Neural cell (in vitro differentiated cells): ENCODE measurements around the gene TLX3. TPM values are rescaled to one million over a fixed set of nuclear protein-coding genes. Genes with fewer than 3 reads are reported as not detected.

ENCODE experiments used
- H2AFZ ChIP-seq: fragments of 200-600, 300-800 bp; sonication (generic), shearing (Covaris generic); 2 replicates; pipeline ENCODE4 v1.6.0; 2014; ENCODE audit warnings: low read depth, mild to moderate bottlenecking, antibody characterized with exemption, low read length, moderate library complexity
- H3F3A ChIP-seq: fragments of 200-600 bp; shearing (Covaris generic); 2 replicates; pipeline ENCODE4 v1.6.1; 2016; ENCODE audit warnings: mild to moderate bottlenecking, moderate library complexity, mixed read lengths, antibody characterized with exemption, low read length; ENCODE audit not compliant: insufficient read depth, poor library complexity, severe bottlenecking
- H3K27ac ChIP-seq: fragments of 200-600, 300-800 bp; sonication (generic), shearing (Covaris generic); 2 replicates; pipeline ENCODE4 v1.5.1; 2014; ENCODE audit warnings: mild to moderate bottlenecking, low read length, moderate library complexity
- H3K27me3 ChIP-seq: fragments of 300-800, 200-600 bp; sonication (generic), shearing (Covaris generic); 2 replicates; pipeline ENCODE4 v1.6.0; 2014; ENCODE audit warnings: mild to moderate bottlenecking, low read depth, low read length, moderate library complexity; ENCODE audit not compliant: insufficient read depth
- H3K36me3 ChIP-seq: fragments of 300-800, 200-600 bp; sonication (generic), shearing (Covaris generic); 2 replicates; pipeline ENCODE4 v1.5.1; 2014; ENCODE audit warnings: mild to moderate bottlenecking, antibody characterized with exemption, low read length, moderate library complexity; ENCODE audit not compliant: insufficient read depth
- H3K4me2 ChIP-seq: fragments of 300-800, 200-600 bp; sonication (generic), shearing (Covaris generic); 2 replicates; pipeline ENCODE4 v1.6.0; 2014; ENCODE audit warnings: mild to moderate bottlenecking, low read length
- H3K4me3 ChIP-seq: fragments of 300-800, 200-600 bp; sonication (generic), shearing (Covaris generic); 2 replicates; pipeline ENCODE4 v1.5.1; 2014; ENCODE audit warnings: mild to moderate bottlenecking, low read length, moderate library complexity
- H3K79me2 ChIP-seq: fragments of 200-600 bp; shearing (Covaris generic); replicated peaks from 2 replicates; pipeline ENCODE4 v1.6.0; 2014; ENCODE audit warnings: mild to moderate bottlenecking, low read length, moderate library complexity; ENCODE audit not compliant: insufficient read depth
- H3K9ac ChIP-seq: fragments of 300-800, 200-600 bp; sonication (generic), shearing (Covaris generic); 2 replicates; pipeline ENCODE4 v1.6.1; 2016; ENCODE audit warnings: mild to moderate bottlenecking, low read length, mixed read lengths
- H3K9me2 ChIP-seq: fragments of 200-600 bp; shearing (Covaris generic); 2 replicates; pipeline ENCODE4 v1.6.1; 2016; ENCODE audit warnings: mild to moderate bottlenecking, low read length, mixed read lengths; ENCODE audit not compliant: insufficient read depth
- H3K9me3 ChIP-seq: fragments of 200-600, 300-800 bp; sonication (generic), shearing (Covaris generic); 2 replicates; pipeline ENCODE4 v1.6.1; 2016; ENCODE audit warnings: mild to moderate bottlenecking, mixed run types, low read length, moderate library complexity, mixed read lengths
- H4K20me1 ChIP-seq: fragments of 200-600 bp; shearing (Covaris generic); 2 replicates; pipeline ENCODE4 v1.6.1; 2016; ENCODE audit warnings: mild to moderate bottlenecking, mixed run types; ENCODE audit not compliant: insufficient read depth
- CTCF ChIP-seq: fragments of 450-650 bp; IDR thresholded peaks from 2 replicates; pipeline ENCODE4 v1.5.1; 2014; ENCODE audit warnings: antibody characterized with exemption, mild to moderate bottlenecking, moderate library complexity; ENCODE audit not compliant: poor library complexity, severe bottlenecking
- EP300 ChIP-seq: fragments of 450-650 bp; conservative IDR thresholded peaks from 2 replicates; pipeline ENCODE4 v1.6.1; 2014; ENCODE audit warnings: antibody characterized with exemption, mild to moderate bottlenecking, moderate library complexity; ENCODE audit not compliant: poor library complexity, severe bottlenecking
- EZH2 ChIP-seq: fragments of 200-600, 300-800 bp; shearing (Covaris generic), sonication (generic); IDR thresholded peaks from 2 replicates; pipeline ENCODE4 v1.6.1; 2014; ENCODE audit warnings: antibody characterized with exemption, low read length, borderline replicate concordance, mild to moderate bottlenecking; ENCODE audit not compliant: insufficient read depth, poor library complexity, severe bottlenecking
- MXI1 ChIP-seq: fragments of 450-650 bp; conservative IDR thresholded peaks from 2 replicates; pipeline ENCODE4 v1.6.1; 2014; ENCODE audit warnings: antibody characterized with exemption, mild to moderate bottlenecking; ENCODE audit not compliant: poor library complexity, severe bottlenecking
- RAD21 ChIP-seq: fragments of 450-650 bp; conservative IDR thresholded peaks from 2 replicates; pipeline ENCODE4 v1.6.1; 2014; ENCODE audit warnings: antibody characterized with exemption, mild to moderate bottlenecking, moderate library complexity
- SMC3 ChIP-seq: fragments of 450-650 bp; conservative IDR thresholded peaks from 2 replicates; pipeline ENCODE4 v1.6.1; 2014; ENCODE audit warnings: antibody characterized with exemption, mild to moderate bottlenecking, moderate library complexity; ENCODE audit not compliant: poor library complexity
- TAF1 ChIP-seq: IDR thresholded peaks from 2 replicates; pipeline ENCODE4 v1.6.1; 2012; ENCODE audit warnings: low read depth
- polyA plus RNA-seq: library from polyadenylated mRNA; depleted of rRNA; stranded (reverse); fragments of >200 nt; gene quantifications from 2 replicates; pipeline ENCODE4 v1.2.3, GENCODE V29; 2014
- TF ChIP-seq, protein P1 (sequence below): IDR thresholded peaks from 2 replicates; pipeline ENCODE4 v1.6.1; 2012; ENCODE audit warnings: borderline replicate concordance

TLX3 gene
- polyA plus RNA-seq, 1 donor from 2014 or later, result not detected

- Histone ChIP-seq H3F3A (no peaks in the 10 kb centered on the region), H4K20me1 (no peaks in the 10 kb centered on the region), H3K36me3 (no peaks in the 10 kb centered on the region), H2AFZ (no peak overlapping the region), H3K4me3 (peak overlapping the region; percentile 54), H3K79me2 (no peaks in the 10 kb centered on the region), H3K4me2 (no peak overlapping the region), H3K27me3 (peaks cover 28% of the 10 kb centered on the region), H3K27ac (no peak overlapping the region), H3K9ac (no peak overlapping the region), H3K9me3 (no peaks in the 10 kb centered on the region), H3K9me2 (no peaks in the 10 kb centered on the region)
- TF ChIP-seq SMC3 (no peak), TAF1 (no peak), CTCF (peak; percentile 4)
- TF ChIP-seq, protein P1, sequence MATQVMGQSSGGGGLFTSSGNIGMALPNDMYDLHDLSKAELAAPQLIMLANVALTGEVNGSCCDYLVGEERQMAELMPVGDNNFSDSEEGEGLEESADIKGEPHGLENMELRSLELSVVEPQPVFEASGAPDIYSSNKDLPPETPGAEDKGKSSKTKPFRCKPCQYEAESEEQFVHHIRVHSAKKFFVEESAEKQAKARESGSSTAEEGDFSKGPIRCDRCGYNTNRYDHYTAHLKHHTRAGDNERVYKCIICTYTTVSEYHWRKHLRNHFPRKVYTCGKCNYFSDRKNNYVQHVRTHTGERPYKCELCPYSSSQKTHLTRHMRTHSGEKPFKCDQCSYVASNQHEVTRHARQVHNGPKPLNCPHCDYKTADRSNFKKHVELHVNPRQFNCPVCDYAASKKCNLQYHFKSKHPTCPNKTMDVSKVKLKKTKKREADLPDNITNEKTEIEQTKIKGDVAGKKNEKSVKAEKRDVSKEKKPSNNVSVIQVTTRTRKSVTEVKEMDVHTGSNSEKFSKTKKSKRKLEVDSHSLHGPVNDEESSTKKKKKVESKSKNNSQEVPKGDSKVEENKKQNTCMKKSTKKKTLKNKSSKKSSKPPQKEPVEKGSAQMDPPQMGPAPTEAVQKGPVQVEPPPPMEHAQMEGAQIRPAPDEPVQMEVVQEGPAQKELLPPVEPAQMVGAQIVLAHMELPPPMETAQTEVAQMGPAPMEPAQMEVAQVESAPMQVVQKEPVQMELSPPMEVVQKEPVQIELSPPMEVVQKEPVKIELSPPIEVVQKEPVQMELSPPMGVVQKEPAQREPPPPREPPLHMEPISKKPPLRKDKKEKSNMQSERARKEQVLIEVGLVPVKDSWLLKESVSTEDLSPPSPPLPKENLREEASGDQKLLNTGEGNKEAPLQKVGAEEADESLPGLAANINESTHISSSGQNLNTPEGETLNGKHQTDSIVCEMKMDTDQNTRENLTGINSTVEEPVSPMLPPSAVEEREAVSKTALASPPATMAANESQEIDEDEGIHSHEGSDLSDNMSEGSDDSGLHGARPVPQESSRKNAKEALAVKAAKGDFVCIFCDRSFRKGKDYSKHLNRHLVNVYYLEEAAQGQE, result no peak
Measured at GRCh38 chr5:171337210-171337569, 28.1 kb downstream of the TLX3 start.

GRCh38 chr5:171340042-171340441, 31.0 kb downstream of the TLX3 start:
- H3K79me2 ChIP-seq, result no peaks in the 10 kb centered on the region
- H3K27me3 ChIP-seq, result peaks cover 28% of the 10 kb centered on the region

DNA sequence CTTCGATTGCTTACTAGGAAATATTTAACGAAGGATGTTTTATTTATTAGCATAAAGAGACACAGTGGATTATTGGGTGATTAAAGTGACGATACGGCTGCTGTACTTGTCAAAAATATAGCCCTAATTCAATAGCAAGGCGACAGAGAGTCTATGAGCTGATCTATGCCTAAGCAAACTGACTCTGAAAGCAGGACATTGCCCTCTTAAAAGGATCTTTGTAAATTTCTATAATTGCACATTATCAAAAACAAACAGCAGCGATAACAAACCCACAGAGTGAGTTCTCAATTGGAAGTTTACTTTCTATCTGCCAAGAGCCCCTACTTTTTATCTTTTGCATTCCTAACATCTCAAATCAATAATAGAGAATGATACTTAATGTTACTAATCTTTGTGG, 31.4 kb downstream of the TLX3 start:
- Histone ChIP-seq H3F3A (no peaks in the 10 kb centered on the region), H3K79me2 (no peaks in the 10 kb centered on the region)

More at GRCh38 chr5:171340042-171340441, 31.0 kb downstream of the TLX3 start:
- no peaks in the 10 kb centered on the region for H3F3A ChIP-seq
- no peak overlapping the region for H2AFZ ChIP-seq
- H3K9me2 ChIP-seq, result no peaks in the 10 kb centered on the region
- H3K9me3 ChIP-seq, result no peaks in the 10 kb centered on the region
- no peaks in the 10 kb centered on the region for H4K20me1 ChIP-seq
- no peak overlapping the region for H3K4me3 ChIP-seq
- H3K9ac ChIP-seq, result no peak overlapping the region
- H3K4me2 ChIP-seq, result no peak overlapping the region
- TF ChIP-seq EZH2, result no peak
- no peak overlapping the region for H3K27ac ChIP-seq
- no peaks in the 10 kb centered on the region for H3K36me3 ChIP-seq

More for the DNA sequence above, 31.4 kb downstream of the TLX3 start:
- Histone ChIP-seq H2AFZ (no peak overlapping the region), H3K4me3 (no peak overlapping the region), H4K20me1 (no peaks in the 10 kb centered on the region), H3K36me3 (no peaks in the 10 kb centered on the region), H3K27me3 (peaks cover 24% of the 10 kb centered on the region), H3K4me2 (no peak overlapping the region), H3K9me2 (no peaks in the 10 kb centered on the region), H3K9ac (no peak overlapping the region), H3K27ac (no peak overlapping the region), H3K9me3 (no peaks in the 10 kb centered on the region)
- no peak for TF ChIP-seq MXI1
- TF ChIP-seq EP300, result no peak
- no peak for TF ChIP-seq TAF1
- TF ChIP-seq, protein P1, result no peak
- TF ChIP-seq EZH2, result no peak
- TF ChIP-seq RAD21, result no peak
